Jurkat, Clone E6-1 (cell line): ENCODE measurements around the gene SLC12A2.

Experiments
- DNase-seq: peaks from one replicate; pipeline ENCODE4 v3.0.0-alpha.2; 2011; ENCODE audit warnings: low read depth, low spot score
- H3K4me3 ChIP-seq: 2 replicates; pipeline ENCODE4 v1.5.1; 2011; ENCODE audit warnings: mild to moderate bottlenecking, low read length, control low read depth, moderate library complexity

SLC12A2 gene

GRCh38 chr5:128154943-128155342 lies 71.4 kb downstream of the SLC12A2 start:
- no peak for DNase-seq
- H3K4me3 ChIP-seq, result no peak overlapping the region

GRCh38 chr5:128155776-128156175 lies 72.2 kb downstream of the SLC12A2 start:
- DNase-seq, result no peak
- H3K4me3 ChIP-seq, result no peak overlapping the region

- no peak for DNase-seq
- H3K4me3 ChIP-seq, result no peak overlapping the region
Observed at GRCh38 chr5:128156521-128156920, 73.0 kb downstream of the SLC12A2 start.

- no peak overlapping the region for H3K4me3 ChIP-seq
Observed at GRCh38 chr5:128158342-128158741, 74.8 kb downstream of the SLC12A2 start.

GRCh38 chr5:128163991-128164390 lies 80.4 kb downstream of the SLC12A2 start:
- DNase-seq, result no peak

More at GRCh38 chr5:128158342-128158741, 74.8 kb downstream of the SLC12A2 start:
- no peak for DNase-seq

GRCh38 chr5:128169401-128170017 lies 85.9 kb downstream of the SLC12A2 start:
- DNase-seq, result no peak
- H3K4me3 ChIP-seq, result no peak overlapping the region

More at GRCh38 chr5:128163991-128164390, 80.4 kb downstream of the SLC12A2 start:
- no peak overlapping the region for H3K4me3 ChIP-seq

- H3K4me3 ChIP-seq, result no peak overlapping the region
- DNase-seq, result no peak
Observed at GRCh38 chr5:128172102-128172501, 88.5 kb downstream of the SLC12A2 start.

- no peak for DNase-seq
Observed at GRCh38 chr5:128174951-128175350, 91.4 kb downstream of the SLC12A2 start.

GRCh38 chr5:128192368-128192767 lies 108.8 kb downstream of the SLC12A2 start:
- peak; percentile 71 for DNase-seq
- no peak overlapping the region for H3K4me3 ChIP-seq

More at GRCh38 chr5:128174951-128175350, 91.4 kb downstream of the SLC12A2 start:
- H3K4me3 ChIP-seq, result no peak overlapping the region

- H3K4me3 ChIP-seq, result no peak overlapping the region
- no peak for DNase-seq
Observed at GRCh38 chr5:128193665-128194390, 110.3 kb downstream of the SLC12A2 start.

GRCh38 chr5:128195316-128195715 lies 111.8 kb downstream of the SLC12A2 start:
- no peak for DNase-seq
- no peak overlapping the region for H3K4me3 ChIP-seq

- H3K4me3 ChIP-seq, result no peak overlapping the region
- DNase-seq, result no peak
Observed at GRCh38 chr5:128196080-128196479, 112.5 kb downstream of the SLC12A2 start.

- no peak overlapping the region for H3K4me3 ChIP-seq
- DNase-seq, result peak; percentile 80
Observed at GRCh38 chr5:128196791-128197190, 113.2 kb downstream of the SLC12A2 start.

GRCh38 chr5:128197896-128198522 lies 114.4 kb downstream of the SLC12A2 start:
- DNase-seq, result peak; percentile 91
- H3K4me3 ChIP-seq, result no peak overlapping the region

- H3K4me3 ChIP-seq, result no peak overlapping the region
- DNase-seq, result no peak
Observed at GRCh38 chr5:128199104-128199503, 115.5 kb downstream of the SLC12A2 start.

- no peak for DNase-seq
- no peak overlapping the region for H3K4me3 ChIP-seq
Observed at GRCh38 chr5:128199611-128200010, 116.0 kb downstream of the SLC12A2 start.

GRCh38 chr5:128201065-128201926 lies 117.7 kb downstream of the SLC12A2 start:
- H3K4me3 ChIP-seq, result peak overlapping the region; percentile 28

GRCh38 chr5:128202320-128202719 lies 118.8 kb downstream of the SLC12A2 start:
- DNase-seq, result no peak
- H3K4me3 ChIP-seq, result no peak overlapping the region

More at GRCh38 chr5:128201065-128201926, 117.7 kb downstream of the SLC12A2 start:
- peak; percentile 65 for DNase-seq

- no peak overlapping the region for H3K4me3 ChIP-seq
- DNase-seq, result no peak
Observed at GRCh38 chr5:128208436-128208835, 124.9 kb downstream of the SLC12A2 start.
